ENCODE results near the gene PIP4P1.

DNA sequence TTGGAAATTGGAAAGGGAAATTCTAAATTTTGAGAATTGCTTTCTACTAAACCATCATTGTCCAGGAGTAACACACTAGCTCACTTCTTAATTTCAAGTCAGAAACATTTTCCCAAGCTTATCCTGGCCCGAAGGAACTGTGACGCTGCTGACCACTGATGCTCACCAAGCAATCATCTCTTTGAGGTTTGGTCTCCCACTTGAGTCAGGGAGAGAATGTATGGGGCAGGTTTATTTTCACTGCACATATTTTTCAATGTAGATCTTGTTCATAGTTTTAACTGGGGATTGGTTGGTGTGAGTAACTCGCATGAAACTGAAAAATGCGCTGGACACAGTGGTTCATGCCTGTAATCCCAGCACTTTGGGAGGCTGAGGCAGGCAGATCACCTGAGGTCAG is 31.3 kb upstream of the PIP4P1 start:
- TF ChIP-seq POLR2A (IDR thresholded peaks at IDR 0.05; ENCODE audit: low read length) (no peak), GATA1 (IDR thresholded peaks at IDR 0.05; ENCODE audit: low read depth, low read length) (no peak)
